ENCODE data around the gene FBXL16.

The FBXL16 gene

DNA sequence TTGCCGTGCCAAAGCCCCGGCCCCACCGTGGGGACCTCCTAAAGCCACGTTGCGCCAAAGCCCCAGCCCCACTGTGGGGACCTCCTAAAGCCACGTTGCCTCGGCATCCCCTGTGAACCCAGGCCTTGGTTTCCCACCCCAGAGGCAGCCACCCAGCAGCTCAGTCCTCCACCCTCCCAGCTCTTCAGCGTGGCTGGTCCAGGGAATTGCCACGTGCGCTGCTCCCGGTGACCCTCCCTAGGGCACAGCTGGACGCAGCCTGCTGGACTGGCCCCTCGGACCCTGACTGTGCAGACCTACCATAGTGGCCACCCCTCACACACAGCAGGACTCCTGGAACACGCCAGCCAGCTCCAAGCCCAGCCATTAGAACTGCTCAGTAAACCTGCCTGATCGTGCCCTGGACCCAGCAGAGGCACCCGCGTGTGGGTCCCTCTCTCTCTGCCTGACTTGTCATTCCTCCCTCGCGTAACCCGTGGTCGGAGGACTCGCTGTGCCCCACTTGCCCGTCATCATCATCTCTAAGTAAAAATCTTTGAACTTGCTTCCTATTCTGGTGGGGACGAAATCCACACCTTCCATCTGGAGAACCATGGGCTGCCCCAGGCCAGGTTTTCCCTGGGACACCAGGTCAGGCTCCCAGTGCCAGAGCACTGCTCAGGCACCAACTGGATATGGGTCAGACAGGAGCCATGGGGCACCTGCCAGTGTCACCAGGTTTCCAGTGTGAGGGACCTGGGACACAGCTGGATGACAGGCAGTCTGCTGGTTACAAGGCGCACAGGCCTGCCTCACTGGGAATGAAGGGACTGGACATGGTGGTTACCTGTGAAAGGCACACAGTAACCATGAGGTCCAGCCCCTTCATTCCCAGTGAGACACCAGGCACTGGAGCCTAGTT is 29.6 kb upstream of the FBXL16 start:
- no peak for DNase-seq

DNA sequence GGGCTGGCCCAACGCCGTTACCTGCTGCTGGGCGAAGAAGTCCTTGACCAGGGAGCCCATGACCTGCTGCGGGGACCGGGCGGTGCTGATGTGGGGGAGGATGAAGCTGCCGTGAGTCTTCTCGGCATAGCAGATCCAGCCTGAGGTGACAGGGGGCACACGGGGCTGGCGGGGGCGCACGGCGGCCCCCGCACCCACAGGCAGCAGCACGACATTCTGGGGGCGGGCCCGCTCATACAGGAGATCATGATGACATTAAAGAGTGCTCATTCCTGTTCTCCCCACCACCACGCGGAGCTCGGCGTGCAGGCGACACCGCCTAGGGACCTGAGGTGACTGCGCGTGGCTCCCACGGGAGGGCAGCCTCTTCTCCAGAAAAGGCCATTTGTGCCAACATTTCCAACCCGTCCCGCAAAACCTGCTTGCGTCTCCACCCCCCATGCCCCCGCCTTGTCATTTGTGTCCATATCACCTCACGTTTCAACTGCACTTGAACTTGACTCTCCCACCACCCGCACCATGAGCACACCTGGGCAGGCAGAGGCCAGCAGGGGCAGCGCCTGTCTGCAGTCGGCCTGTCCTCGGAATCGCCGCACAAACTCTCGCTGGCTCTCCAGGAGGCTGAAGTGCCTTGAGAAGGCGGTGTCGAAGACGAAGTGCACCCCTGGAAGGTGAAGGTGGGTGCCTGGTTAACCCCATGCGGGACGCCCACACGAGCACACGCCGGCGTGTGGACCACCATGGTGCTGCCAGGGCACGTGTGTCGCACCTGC is 28.8 kb upstream of the FBXL16 start:
- DNase-seq = no peak

DNA sequence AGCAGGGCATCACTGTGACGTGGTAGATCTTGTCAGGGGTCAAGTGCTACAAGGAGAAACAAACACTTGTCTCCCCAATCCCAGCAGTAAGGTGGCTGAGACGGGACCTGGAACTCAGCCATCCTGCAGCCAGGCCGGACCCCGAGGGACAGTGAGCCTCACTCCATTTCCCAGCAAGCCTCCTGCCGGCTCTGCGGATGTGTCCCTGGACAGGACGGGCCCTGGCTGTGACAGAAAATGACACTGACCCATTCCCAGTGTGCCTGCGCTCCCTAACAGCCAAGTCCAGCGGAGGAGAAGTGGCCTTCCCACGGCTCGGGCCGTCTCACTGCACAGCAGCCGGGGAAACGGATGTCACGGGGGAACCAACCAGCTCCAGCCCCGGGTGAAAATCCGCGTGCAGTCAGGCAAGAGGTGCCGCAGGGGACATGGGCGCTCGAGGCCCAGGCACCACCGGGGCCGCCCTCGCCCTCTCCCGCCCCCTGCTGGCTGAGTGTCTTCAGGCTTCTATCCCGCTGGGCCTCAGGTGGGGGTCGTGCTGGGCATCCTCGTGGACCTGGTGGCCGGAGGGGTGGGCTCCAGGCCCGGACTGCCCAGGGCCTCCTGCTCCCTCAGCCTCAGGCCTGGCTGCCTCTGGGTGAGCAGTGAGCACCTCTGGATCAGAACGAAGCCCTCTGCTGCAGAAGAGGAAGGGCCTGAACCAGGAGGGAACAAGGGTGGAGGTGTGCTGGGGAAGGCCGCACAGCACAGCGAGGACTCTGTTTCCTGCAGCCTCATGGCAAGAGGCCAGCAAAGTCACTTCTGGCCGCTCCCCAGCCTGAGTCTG is 28.0 kb upstream of the FBXL16 start:
- DNase-seq = no peak

DNA sequence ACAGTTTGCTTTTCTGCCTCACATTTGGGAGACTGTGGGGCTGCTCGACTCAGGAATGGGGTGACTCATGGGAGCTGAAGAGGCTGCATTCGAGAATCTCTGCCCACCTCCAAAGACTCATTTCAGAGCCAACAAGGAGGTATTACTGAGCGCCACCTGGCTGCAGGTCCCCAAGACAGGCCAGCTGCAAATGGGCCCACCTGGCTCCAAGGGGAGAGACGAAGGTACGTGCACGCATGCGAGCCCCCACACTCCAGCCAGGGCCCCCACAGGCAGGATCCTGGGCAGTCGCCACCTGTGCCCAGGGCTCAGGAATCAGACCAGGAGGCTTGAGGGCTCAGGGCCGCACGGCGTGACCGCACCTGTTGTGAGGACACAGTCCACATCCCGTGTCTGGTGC is 27.3 kb upstream of the FBXL16 start:
- no peak for DNase-seq

DNA sequence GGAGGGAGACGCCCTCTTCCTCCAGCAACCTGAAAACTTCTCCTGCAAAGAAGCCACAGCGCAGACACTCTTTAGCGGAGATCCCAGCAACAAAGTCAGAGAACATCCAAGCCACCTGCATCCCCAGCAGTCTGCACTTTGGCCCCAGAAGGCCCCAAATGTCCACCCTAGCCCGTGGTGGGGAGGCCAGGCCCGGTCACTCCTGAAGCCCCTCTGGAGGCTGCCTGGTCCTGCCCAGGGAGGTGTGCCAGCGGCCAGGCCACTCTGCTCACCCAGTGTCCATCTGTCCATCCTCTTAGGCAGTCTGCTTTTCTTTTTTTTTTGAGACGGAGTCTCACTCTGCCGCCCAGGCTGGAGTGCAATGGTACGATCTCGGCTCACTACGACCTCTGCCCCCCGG is 26.7 kb upstream of the FBXL16 start:
- DNase-seq = no peak

DNA sequence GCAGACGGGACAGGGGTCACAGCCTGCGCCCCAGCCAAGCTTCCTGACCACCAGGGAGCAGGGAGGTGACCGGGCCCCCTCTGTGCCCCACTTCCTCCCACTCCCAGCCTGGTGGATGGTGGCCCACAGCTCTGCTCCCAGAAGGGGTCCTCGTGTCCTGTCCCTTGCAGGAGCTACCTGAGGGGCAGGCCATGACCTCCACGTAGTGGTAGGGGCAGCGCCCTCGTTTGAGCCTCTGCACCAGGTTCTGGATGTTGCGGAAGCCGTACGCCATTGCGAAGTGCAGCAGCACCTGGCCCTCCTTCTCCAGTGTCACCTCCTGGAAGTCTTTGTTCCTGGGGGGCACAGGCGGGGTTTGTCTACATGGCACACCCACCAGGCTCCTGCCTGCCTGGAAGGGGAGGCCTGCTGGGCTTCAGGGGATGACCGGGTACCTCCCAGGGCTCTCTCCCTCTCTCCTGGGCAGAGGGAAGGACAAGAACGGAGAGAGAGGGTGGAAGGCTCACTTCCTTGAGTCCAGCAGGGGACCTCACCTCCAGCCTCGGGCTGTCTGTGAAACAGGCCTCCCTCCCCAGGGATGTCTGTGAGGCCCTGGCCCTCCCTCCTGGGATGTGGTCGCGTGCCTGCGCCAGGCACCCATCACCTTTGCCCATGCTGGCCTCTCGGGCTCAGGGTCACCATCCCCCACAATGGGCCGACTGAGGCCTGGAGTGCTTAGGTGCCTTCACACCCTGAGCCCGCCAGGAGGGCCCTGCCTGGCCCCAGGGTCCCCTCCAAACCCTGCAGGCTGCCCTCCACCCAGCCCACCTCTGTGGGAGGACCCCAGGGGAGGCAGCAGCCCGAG is 25.3 kb upstream of the FBXL16 start:
- no peak for DNase-seq

DNA sequence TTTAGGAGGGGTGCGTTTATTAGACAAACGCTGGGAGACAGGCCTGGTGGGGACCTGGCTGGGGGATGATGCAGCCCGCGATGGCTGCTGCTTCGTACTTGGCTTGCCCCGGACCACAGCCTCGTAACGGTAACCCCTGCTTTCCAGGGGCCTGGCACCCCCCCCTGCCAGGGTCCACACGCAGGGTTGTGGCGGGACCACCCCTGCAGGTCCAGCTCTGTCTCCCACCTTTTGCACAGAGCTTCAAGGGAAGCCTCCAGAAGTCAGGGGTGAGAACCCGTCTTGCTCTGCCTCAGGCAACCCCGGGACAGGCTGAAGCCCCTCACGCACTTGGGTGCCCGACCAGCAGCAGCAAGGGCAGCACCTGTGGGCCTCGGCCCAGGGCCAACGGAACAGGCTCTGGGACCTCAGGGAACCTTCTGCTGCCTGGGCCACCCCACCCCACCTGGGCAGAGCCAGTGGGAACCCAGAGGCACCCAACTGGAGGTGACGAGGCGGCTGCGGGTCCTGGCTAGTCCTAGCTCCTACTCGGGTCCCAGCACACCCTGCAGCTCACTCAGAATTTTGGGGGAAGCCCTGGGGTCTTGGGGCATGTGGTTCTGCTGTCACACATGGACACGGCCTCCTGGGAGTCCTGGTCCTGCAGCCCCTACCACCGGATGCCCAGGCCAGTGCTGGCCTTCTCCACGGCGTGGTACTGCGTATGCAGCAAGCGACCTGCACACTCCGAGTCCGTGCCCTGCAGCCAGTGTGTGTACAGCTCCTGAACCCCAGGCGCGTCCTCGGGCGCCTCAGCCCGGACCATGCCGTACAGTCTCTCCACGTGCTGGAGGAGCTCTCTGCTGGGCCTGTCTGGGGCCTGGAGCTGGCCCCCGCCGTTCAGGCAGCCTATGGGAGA is 24.4 kb upstream of the FBXL16 start:
- no peak for DNase-seq

DNA sequence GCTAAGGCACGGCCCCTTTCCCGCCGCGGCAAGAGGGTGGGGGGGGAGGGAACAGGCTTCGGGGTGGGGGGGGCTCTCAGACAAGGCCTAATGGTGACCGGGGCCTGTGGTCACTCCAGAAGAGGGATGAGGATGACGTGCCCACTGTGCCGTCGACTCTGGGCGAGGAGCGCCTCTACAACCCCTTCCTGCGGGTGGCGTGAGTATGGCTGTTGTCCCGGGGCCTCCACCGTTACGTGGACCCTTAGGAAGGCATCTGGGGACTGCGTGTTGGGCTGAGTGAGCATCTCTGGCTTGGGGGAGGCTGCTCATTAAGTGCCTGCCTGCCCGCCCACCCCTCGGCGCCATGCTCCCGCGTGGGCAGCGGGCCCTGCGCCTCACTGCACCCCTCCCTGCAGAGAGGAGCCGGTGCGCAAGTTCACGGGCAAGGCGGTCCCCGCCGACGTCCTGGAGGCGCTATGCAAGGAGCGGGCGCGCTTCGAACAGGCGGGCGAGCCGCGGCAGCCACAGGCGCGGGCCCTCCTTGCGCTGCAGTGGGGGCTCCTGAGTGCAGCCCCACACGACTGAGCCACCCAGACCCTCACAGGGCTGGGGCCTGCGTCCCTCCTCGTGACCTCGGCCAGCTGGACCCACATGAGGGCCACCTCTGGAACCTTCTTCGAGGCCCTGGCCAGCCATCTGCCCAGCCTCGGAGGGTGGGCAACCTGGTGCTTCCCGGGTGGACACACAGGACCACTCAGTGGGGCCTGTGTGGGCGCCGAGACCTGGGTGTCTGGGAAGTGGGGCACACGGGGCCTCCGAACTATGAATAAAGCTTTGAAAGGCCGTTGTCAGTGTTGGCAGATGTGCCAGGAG is 23.5 kb upstream of the FBXL16 start:
- DNase-seq = no peak

DNA sequence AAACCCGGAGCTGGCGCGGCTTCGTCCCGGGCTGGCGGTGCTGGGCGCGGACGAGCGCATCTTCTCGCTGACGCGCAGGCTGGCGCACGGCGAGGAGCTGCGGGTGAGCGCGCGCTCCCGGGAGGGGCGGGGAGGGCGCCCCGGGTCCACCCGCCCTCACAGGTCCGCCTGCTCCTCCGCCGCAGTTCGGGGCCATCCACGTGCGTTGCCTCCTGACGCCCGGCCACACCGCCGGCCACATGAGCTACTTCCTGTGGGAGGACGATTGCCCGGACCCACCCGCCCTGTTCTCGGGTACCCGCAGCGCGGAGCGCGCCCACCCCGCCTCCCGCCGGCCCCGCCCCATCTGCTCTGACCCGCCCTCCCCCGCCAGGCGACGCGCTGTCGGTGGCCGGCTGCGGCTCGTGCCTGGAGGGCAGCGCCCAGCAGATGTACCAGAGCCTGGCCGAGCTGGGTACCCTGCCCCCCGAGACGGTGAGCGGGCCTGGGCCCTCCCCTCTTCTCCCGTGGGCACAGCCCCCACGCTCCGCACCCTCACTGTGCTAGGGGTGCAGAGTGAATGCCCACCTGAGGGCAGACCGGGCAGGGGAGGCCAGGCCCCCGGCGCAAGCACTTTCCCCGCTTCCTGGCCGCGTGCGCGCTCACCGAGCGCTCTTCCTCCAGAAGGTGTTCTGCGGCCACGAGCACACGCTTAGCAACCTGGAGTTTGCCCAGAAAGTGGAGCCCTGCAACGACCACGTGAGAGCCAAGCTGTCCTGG is 22.7 kb upstream of the FBXL16 start:
- no peak for DNase-seq

DNA sequence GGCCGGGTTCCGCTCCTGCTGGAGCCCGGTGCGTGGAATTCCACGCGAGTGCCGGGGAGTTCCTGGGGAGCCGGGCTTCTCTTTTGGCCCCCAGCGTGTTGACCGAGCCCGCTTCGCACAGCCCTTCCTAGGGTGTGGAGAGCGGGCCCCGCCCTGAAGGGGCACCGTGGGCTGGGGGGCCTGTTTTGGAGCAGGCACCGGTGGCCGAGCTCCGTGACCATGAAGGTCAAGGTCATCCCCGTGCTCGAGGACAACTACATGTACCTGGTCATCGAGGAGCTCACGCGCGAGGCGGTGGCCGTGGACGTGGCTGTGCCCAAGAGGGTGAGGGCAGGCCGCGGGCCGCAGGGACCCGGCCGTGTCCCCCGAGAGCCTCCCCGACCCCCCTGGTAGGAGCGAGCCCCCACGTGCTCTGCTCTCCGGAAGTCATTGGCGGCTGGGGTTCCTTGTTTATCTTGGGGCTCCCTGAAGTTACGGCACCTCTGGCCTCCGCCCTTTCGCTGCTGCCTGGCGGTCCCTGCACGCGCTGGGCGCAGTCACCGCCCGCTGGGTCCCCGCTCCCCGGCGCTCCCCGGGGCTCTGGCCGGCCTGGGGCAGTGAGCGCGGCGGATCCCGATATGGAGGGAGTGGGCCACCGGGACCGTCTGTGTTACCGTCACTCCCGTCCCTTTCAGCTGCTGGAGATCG is 21.8 kb upstream of the FBXL16 start:
- no peak for DNase-seq

DNA sequence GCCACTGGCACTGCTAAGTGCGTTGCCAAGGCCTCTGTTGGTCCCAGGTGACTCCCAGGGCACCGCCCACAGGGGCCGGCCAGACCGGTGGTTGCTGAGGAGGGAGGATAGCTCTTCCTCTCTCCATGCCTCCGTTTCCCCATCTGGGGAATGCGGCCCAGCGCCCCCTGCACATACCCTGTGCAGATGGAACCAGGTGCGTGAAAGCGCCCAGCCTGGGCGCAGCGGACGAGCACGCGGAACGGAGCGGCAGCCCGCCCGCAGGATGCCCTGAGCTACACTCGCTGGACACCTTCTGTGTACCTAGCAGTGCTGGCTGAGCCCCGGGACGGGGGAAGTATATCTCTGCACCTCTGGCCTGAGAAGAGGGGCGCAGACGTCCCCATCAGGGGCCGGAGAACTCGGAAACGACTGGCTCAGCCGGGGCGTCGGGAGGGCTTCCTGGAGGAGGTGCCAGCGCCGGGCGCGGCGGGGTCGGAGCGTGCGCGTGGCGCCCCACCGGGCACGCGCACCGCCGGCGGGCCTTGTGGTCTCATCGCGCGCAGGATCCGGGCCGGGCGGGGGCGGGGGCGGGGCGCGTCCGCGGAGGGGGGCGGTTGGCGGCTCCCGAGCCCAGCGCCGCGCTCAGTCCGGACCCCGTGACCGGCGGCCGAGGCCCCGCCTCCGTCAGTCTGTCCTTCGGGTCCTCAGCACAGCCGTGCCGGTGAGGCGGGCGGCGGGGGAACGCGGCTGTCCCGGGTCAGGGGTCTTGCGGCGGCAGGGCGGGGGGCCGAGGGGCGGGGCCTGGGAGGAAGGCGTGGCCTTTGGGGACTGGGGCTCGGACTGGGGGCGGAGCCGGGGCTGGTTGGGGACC is 21.1 kb upstream of the FBXL16 start, which contains the start of the genes CCDC78 and HAGHL:
TSS of gene CCDC78 (minus strand) at position 6 of the 853 bp plus-strand sequence. CDS start 76 bp downstream, outside the sequence.
TSS of gene HAGHL (plus strand) at position 669 of the 853 bp plus-strand sequence. CDS start 404 bp downstream, outside the sequence.
- no peak for DNase-seq

DNA sequence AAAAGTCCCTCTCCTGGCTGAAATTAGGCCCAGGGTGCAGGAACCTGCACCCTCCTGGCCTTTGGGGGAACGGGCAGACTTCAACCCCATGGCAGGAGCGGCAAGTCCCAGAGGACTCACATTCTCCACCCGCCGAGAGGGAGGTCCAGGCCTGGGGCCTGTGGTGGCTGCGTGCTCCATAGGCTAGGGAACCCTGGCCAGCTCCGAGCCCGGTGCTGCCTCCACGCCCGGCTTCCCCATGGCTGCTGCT is 20.5 kb upstream of the FBXL16 start:
- DNase-seq = no peak

DNA sequence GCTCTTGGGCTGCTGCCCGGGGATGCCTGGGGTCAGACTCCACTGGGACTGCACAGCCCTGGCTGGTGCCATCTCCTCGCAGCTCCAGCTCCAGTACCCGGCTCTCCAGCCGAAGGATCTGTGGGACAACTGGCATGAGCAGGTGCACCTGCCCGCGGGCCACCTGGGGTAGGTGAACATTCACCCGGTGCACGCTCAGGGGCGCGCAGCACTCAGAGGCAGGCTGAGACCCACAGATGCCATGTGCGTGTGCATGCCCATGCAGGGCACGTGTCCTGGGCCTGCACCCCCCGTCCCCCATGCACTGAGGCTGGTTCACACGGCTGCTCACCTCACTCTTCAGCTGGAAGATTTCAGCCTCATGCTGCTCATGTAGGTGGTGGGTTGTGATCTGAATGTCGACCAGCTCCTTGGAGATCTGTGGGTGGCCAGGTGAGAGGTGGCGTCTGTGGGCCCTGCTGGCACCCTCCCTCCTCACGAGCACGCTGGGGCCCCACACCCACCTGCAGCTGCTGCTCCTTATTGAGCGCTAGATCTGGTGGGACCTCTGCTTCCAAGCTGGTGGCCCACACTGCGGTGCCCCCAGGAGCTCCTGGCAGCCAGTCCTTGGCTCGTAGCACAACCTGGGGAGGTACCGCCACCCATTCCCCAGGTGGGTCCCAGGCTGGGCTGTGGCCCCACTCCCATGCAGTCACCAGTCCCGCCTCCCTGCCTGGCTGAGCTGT is 20.0 kb upstream of the FBXL16 start:
- no peak for DNase-seq

DNA sequence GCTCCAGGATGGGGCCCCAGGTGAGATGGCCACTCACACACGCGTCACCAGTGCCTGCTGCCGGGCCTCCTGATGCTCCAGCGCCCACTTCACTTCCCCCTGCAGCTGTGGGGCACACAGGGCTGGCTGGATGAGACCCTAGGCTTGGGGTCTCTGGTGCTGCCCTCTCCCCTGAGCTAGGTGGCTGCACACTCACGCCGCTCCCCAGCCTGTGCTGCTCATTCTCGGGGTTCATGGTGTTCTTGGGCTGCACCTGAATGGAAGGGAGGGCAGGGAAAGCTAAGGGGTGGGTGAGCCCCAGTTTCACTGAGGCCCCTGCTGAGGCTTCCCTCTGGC is 19.4 kb upstream of the FBXL16 start:
- no peak for DNase-seq

DNA sequence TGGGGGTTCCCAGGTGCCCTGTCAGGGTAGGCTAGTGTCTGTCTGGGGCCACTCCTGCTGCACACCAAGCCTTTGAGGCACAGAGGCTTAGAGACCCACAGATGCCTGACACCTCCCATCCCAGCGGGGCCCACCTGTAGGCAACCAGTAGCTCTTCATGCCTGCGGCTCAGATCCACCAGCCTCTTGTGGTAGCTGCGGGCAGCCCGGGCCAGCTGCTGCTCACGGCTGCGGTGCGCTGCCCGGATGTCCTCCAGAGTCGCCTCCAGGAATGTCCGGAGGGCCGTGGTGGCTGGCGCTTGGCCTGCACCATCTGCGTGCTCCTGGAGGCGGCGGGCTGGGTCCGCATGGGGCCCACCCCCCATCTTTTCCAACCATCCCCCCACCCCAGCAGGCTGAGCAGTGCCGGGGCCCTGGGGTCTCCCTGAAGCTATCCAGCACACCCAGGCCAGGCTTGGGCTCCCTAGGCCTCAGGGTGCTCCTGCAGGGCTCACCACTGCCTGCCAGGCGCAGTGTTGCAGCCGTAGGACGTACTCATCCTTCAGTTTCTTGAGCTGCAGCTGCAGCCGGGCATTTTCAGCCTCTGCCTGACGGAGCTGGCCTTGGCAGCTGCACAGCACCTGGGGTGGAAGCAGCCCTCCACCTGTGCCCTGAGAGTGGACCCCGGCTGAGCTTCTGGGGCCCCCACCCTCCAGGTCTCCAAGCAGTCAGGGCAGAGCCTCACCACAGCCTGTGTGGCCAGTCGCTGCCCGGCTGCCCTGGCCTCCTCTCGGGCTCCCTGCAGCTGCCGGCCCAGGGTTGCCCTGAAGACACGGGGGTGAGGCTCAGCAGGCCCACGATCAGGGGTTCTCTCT is 18.8 kb upstream of the FBXL16 start:
- no peak for DNase-seq

DNA sequence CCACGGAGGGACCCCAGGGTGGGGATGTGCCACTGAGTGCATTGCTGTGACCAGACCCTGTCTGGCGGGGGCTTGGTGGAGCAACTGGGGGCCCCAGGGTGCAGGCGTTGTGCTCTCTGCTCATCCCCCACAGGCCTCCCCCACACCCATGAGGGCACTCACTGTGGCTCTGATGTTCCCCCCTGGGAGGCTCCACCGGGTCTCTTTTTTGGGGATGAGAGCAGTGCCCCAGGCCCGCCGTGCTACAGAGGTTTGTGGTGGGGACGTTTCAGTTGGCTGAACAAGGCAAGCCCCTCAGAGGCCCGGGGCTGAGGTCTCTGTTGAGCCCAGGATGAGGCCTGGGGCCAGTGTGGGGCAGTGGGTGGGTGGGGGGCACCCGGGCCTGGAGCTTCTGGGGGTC is 18.1 kb upstream of the FBXL16 start:
- no peak for DNase-seq
